ENCODE measurements around the gene GIPC2.
A peak's percentile ranks its signal among the peaks of the same experiment; 100 is the strongest.

DNA sequence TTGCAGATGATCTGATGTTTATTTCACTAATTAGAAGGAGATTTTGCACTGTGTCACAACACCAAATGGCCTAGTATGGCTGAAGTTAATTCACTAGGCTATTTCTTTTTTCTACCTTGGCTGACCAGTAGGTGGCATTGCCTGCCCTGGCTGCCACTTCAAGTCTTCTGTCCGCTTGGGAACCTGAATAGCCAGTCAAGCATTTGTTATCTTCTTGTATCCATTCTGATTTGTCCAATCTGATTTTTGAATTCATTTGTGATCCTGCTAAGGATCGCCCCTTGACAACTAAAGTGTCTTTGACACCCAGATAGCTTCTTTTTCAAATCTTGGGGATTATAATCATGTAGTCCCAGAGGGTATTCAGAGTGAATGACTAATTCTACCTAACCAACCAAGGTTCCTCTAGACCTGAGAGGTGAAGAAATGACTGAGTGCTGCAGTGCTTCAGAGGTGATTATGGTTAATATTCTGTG lies 99.4 kb downstream of the GIPC2 start:
- TF ChIP-seq, protein P1, sequence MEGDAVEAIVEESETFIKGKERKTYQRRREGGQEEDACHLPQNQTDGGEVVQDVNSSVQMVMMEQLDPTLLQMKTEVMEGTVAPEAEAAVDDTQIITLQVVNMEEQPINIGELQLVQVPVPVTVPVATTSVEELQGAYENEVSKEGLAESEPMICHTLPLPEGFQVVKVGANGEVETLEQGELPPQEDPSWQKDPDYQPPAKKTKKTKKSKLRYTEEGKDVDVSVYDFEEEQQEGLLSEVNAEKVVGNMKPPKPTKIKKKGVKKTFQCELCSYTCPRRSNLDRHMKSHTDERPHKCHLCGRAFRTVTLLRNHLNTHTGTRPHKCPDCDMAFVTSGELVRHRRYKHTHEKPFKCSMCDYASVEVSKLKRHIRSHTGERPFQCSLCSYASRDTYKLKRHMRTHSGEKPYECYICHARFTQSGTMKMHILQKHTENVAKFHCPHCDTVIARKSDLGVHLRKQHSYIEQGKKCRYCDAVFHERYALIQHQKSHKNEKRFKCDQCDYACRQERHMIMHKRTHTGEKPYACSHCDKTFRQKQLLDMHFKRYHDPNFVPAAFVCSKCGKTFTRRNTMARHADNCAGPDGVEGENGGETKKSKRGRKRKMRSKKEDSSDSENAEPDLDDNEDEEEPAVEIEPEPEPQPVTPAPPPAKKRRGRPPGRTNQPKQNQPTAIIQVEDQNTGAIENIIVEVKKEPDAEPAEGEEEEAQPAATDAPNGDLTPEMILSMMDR (conservative IDR thresholded peaks at IDR 0.05 in 1 of 2, IDR thresholded peaks at IDR 0.05 in 1 of 2; ENCODE audit: low read depth in 1 of 2, low read length in 2 of 2): peak; percentile 89 to 95
- no peak for TF ChIP-seq EZH2 (IDR thresholded peaks at IDR 0.05; ENCODE audit: low read length, missing control alignments)

Measured in fibroblast of lung (primary cell).